Keratinocyte (primary cell): ENCODE data around the gene CECR2. TPM values are rescaled to one million over a fixed set of nuclear protein-coding genes. Genes with fewer than 3 reads are reported as not detected.

Source experiments
- DNase-seq: peaks from one replicate; pipeline ENCODE4 v3.0.0-alpha.2; 2011; ENCODE audit warnings: low read depth, missing footprints, low spot score
- FAIRE-seq: peaks from 2 replicates; lab custom pipeline; 2011; peaks lifted over from hg19 to GRCh38; lab: Jason Lieb, UNC
- H2AFZ ChIP-seq: 2 replicates; pipeline ENCODE4 v1.6.0; 2012; ENCODE audit warnings: low read length, control low read depth, inconsistent platforms; ENCODE audit not compliant: control insufficient read depth
- H3K27ac ChIP-seq: 2 replicates; pipeline ENCODE4 v1.5.1; 2011; ENCODE audit warnings: low read length; ENCODE audit not compliant: control insufficient read depth, insufficient read depth
- H3K27me3 ChIP-seq: 3 replicates; pipeline ENCODE4 v1.6.0; 2011; ENCODE audit warnings: low read length; ENCODE audit not compliant: control insufficient read depth, insufficient read depth; ENCODE audit errors: extremely low read depth
- H3K36me3 ChIP-seq, 2 experiments: 2 replicates in 1 of 2; 3 replicates in 1 of 2; pipeline ENCODE4 v1.5.1; 2011; ENCODE audit warnings: low read length in 2 of 2, mild to moderate bottlenecking in 1 of 2; ENCODE audit not compliant: control insufficient read depth in 2 of 2, insufficient read depth in 2 of 2; ENCODE audit errors: extremely low read depth in 1 of 2
- H3K4me1 ChIP-seq: 3 replicates; pipeline ENCODE4 v1.5.1; 2011; ENCODE audit warnings: low read length; ENCODE audit not compliant: control insufficient read depth, insufficient read depth; ENCODE audit errors: extremely low read depth
- H3K4me2 ChIP-seq: 3 replicates; pipeline ENCODE4 v1.6.0; 2011; ENCODE audit warnings: low read depth, low read length; ENCODE audit not compliant: control insufficient read depth, insufficient read depth; ENCODE audit errors: extremely low read depth
- H3K4me3 ChIP-seq, 3 experiments: fragments of 200-600 bp in 1 of 3; sonication (generic) in 1 of 3; 2 replicates in 2 of 3; 3 replicates in 1 of 3; pipeline ENCODE4 v1.5.1; 2011 to 2016; ENCODE audit warnings: low read length in 3 of 3, mild to moderate bottlenecking in 3 of 3, control low read depth in 2 of 3, inconsistent platforms in 1 of 3, low read depth in 1 of 3, mixed read lengths in 1 of 3, mixed run types in 1 of 3, moderate library complexity in 1 of 3; ENCODE audit not compliant: control insufficient read depth in 2 of 3, insufficient read depth in 2 of 3; ENCODE audit errors: extremely low read depth in 1 of 3
- H3K79me2 ChIP-seq: 2 replicates; pipeline ENCODE4 v1.6.0; 2012; ENCODE audit warnings: low read length; ENCODE audit not compliant: control insufficient read depth, insufficient read depth
- H3K9ac ChIP-seq: 3 replicates; pipeline ENCODE4 v1.6.0; 2011; ENCODE audit warnings: low read length; ENCODE audit not compliant: control insufficient read depth, insufficient read depth; ENCODE audit errors: extremely low read depth
- H3K9me1 ChIP-seq: 3 replicates; pipeline ENCODE4 v1.6.0; 2011; ENCODE audit warnings: low read length; ENCODE audit not compliant: control insufficient read depth, insufficient read depth; ENCODE audit errors: extremely low read depth
- H3K9me3 ChIP-seq: 2 replicates; pipeline ENCODE4 v1.5.1; 2012; ENCODE audit warnings: low read depth, low read length; ENCODE audit not compliant: control insufficient read depth
- H4K20me1 ChIP-seq: 3 replicates; pipeline ENCODE4 v1.6.0; 2011; ENCODE audit warnings: low read length; ENCODE audit not compliant: control insufficient read depth, insufficient read depth; ENCODE audit errors: extremely low read depth
- CTCF ChIP-seq, 3 experiments: IDR thresholded peaks in 1 of 3; conservative IDR thresholded peaks in 1 of 3; optimal IDR thresholded peaks in 1 of 3; 2 replicates in 2 of 3; 3 replicates in 1 of 3; pipeline versions ENCODE3 to v1.5.1; 2011; ENCODE audit warnings: low read length in 3 of 3, mild to moderate bottlenecking in 3 of 3, moderate library complexity in 2 of 3, control low read depth in 1 of 3, inconsistent platforms in 1 of 3; ENCODE audit not compliant: insufficient read depth in 2 of 3; ENCODE audit errors: extremely low read depth in 1 of 3
- EZH2 ChIP-seq: IDR thresholded peaks from one replicate; pipeline ENCODE4 v1.6.1; 2012; ENCODE audit warnings: inconsistent platforms, mild to moderate bottlenecking, low read length, moderate library complexity
- dilution Hi-C: fragments of 300-500 bp; cut with MboI; formaldehyde crosslinking; loops from one replicate; pipeline ENCODE4 v1.7.0; 2020; ENCODE audit warnings: low sequenced_read_pairs; ENCODE audit not compliant: extremely low pct_ligation_motif_present
- polyA plus RNA-seq, 5 experiments: library from polyadenylated mRNA; depleted of rRNA in 3 of 5; stranded (reverse) in 3 of 5; stranded (forward) in 1 of 5; unstranded in 1 of 5; fragments of >200 nt; gene quantifications; 1 replicate in 1 of 5; 2 replicates in 3 of 5; 3 replicates in 1 of 5; pipeline versions ENCODE4 v1.2.1 to v1.2.3, GENCODE V29; 2011 to 2012; ENCODE audit warnings: missing spikeins in 2 of 5, low read depth in 1 of 5, low replicate concordance in 1 of 5

CECR2 gene
- polyA plus RNA-seq, 1 donor (not counting 4 experiments of a cell fraction or from before 2014, with no cell fraction given), result not detected

GRCh38 chr22:17387356-17387755 is 18.1 kb downstream of the CECR2 start:
- Histone ChIP-seq H3K9me1 (no peaks in the 10 kb centered on the region), H3K27ac (no peak overlapping the region), H3K4me3 (no peak overlapping the region), H2AFZ (no peak overlapping the region), H3K4me2 (no peak overlapping the region), H3K9me3 (no peaks in the 10 kb centered on the region), H3K4me1 (no peaks in the 10 kb centered on the region), H3K9ac (no peak overlapping the region), H3K27me3 (no peaks in the 10 kb centered on the region), H4K20me1 (no peaks in the 10 kb centered on the region), H3K79me2 (no peaks in the 10 kb centered on the region), H3K36me3 (no peaks in the 10 kb centered on the region)
- FAIRE-seq (no peak), DNase-seq (no peak)
- no peak for TF ChIP-seq CTCF (optimal IDR thresholded peaks at IDR 0.05 in 1 of 3, IDR thresholded peaks at IDR 0.05 in 1 of 3, conservative IDR thresholded peaks at IDR 0.05 in 1 of 3; ENCODE audit: extremely low read depth in 1 of 3, insufficient read depth in 2 of 3, low read length in 3 of 3)
- no peak for TF ChIP-seq EZH2
- dilution Hi-C loops, result no loop called here

- Histone ChIP-seq H3K9me1 (no peaks in the 10 kb centered on the region), H3K9ac (no peak overlapping the region), H4K20me1 (no peaks in the 10 kb centered on the region), H3K4me2 (no peak overlapping the region), H3K36me3 (no peaks in the 10 kb centered on the region), H3K27ac (no peak overlapping the region), H3K4me1 (no peaks in the 10 kb centered on the region), H3K4me3 (no peak overlapping the region), H3K9me3 (no peaks in the 10 kb centered on the region), H3K79me2 (no peaks in the 10 kb centered on the region), H2AFZ (no peak overlapping the region), H3K27me3 (no peaks in the 10 kb centered on the region)
- no peak for TF ChIP-seq EZH2
- dilution Hi-C loops, result no loop called here
- FAIRE-seq (no peak), DNase-seq (no peak)
Observed at GRCh38 chr22:17388235-17388634, 19.0 kb downstream of the CECR2 start.

GRCh38 chr22:17390087-17390486 is 20.8 kb downstream of the CECR2 start:
- no peaks in the 10 kb centered on the region for H3K79me2 ChIP-seq
- H2AFZ ChIP-seq, result no peak overlapping the region
- no peak overlapping the region for H3K4me3 ChIP-seq
- no peak for DNase-seq
- no peaks in the 10 kb centered on the region for H3K9me3 ChIP-seq
- no peaks in the 10 kb centered on the region for H3K4me1 ChIP-seq
- dilution Hi-C loops, result no loop called here
- no peak overlapping the region for H3K27ac ChIP-seq
- TF ChIP-seq EZH2 (no peak), CTCF (optimal IDR thresholded peaks at IDR 0.05 in 1 of 3, IDR thresholded peaks at IDR 0.05 in 1 of 3, conservative IDR thresholded peaks at IDR 0.05 in 1 of 3; ENCODE audit: extremely low read depth in 1 of 3, insufficient read depth in 2 of 3, low read length in 3 of 3) (no peak)
- H4K20me1 ChIP-seq, result no peaks in the 10 kb centered on the region
- no peaks in the 10 kb centered on the region for H3K36me3 ChIP-seq
- no peak overlapping the region for H3K9ac ChIP-seq
- no peak for FAIRE-seq
- no peaks in the 10 kb centered on the region for H3K27me3 ChIP-seq
- no peak overlapping the region for H3K4me2 ChIP-seq
- H3K9me1 ChIP-seq, result no peaks in the 10 kb centered on the region
